Neural progenitor cell (in vitro differentiated cells): ENCODE measurements around the gene ICE1. TPM values are rescaled to one million over a fixed set of nuclear protein-coding genes. Genes with fewer than 3 reads are reported as not detected.
"Not testable (repeated sequence)": the region's sequence is repeated elsewhere in the genome, so short reads cannot be mapped to it uniquely, and the experiment has no call there.

Experiments used
- DNase-seq: peaks from one replicate; pipeline ENCODE4 v3.0.0-alpha.2; 2016; ENCODE audit warnings: low spot score
- H2AFZ ChIP-seq: fragments of 200-600 bp; sonication (generic); replicated peaks from 2 replicates; pipeline ENCODE4 v1.6.1; 2016; ENCODE audit warnings: antibody characterized with exemption
- H3F3A ChIP-seq: fragments of 200-600 bp; sonication (generic); 2 replicates; pipeline ENCODE4 v1.6.1; 2016; ENCODE audit warnings: antibody characterized with exemption, low read depth
- H3K27ac ChIP-seq: fragments of 200-600 bp; sonication (generic); 2 replicates; pipeline ENCODE4 v1.5.1; 2016; ENCODE audit warnings: mild to moderate bottlenecking
- H3K27me3 ChIP-seq: fragments of 200-600 bp; sonication (generic); 2 replicates; pipeline ENCODE4 v1.6.1; 2016; ENCODE audit warnings: mild to moderate bottlenecking, moderate library complexity
- H3K36me3 ChIP-seq: fragments of 200-600 bp; sonication (generic); 2 replicates; pipeline ENCODE4 v1.5.1; 2016
- H3K4me1 ChIP-seq: fragments of 200-600 bp; sonication (generic); 2 replicates; pipeline ENCODE4 v1.6.1; 2016; ENCODE audit warnings: mixed run types
- H3K4me2 ChIP-seq: fragments of 200-600 bp; sonication (generic); 2 replicates; pipeline ENCODE4 v1.6.1; 2016
- H3K4me3 ChIP-seq: fragments of 200-600 bp; sonication (generic); 2 replicates; pipeline ENCODE4 v1.5.1; 2016
- H3K79me2 ChIP-seq: fragments of 200-600 bp; sonication (generic); 2 replicates; pipeline ENCODE4 v1.6.1; 2016; ENCODE audit warnings: low read depth
- H3K9ac ChIP-seq: fragments of 200-600 bp; sonication (generic); 2 replicates; pipeline ENCODE4 v1.6.1; 2016
- H3K9me3 ChIP-seq: fragments of 200-600 bp; sonication (generic); 2 replicates; pipeline ENCODE4 v1.5.1; 2016; ENCODE audit warnings: low read depth
- H4K20me1 ChIP-seq: fragments of 200-600 bp; sonication (generic); 2 replicates; pipeline ENCODE4 v1.6.1; 2016; ENCODE audit warnings: low read depth
- H3K27ac Mint-ChIP-seq: 3 replicates; pipeline ENCODE4 v1.8.0; 2021; ENCODE audit warnings: mixed read lengths
- H3K27me3 Mint-ChIP-seq: 2 replicates; pipeline ENCODE4 v1.8.0; 2022; ENCODE audit warnings: low read depth, mild to moderate bottlenecking, inconsistent platforms, moderate library complexity, mixed read lengths; ENCODE audit not compliant: insufficient read depth
- H3K36me3 Mint-ChIP-seq: 3 replicates; pipeline ENCODE4 v1.8.0; 2021; ENCODE audit warnings: mixed read lengths
- H3K4me1 Mint-ChIP-seq: 3 replicates; pipeline ENCODE4 v1.8.0; 2021; ENCODE audit warnings: mixed read lengths
- H3K4me3 Mint-ChIP-seq: 3 replicates; pipeline ENCODE4 v1.8.0; 2021; ENCODE audit warnings: mild to moderate bottlenecking, moderate library complexity, mixed read lengths
- H3K9me3 Mint-ChIP-seq: 3 replicates; pipeline ENCODE4 v1.8.0; 2020; ENCODE audit warnings: mixed read lengths
- EZH2 ChIP-seq: fragments of 200-600 bp; sonication (generic); IDR thresholded peaks from 2 replicates; pipeline ENCODE4 v1.6.1; 2017; ENCODE audit warnings: antibody characterized with exemption, mild to moderate bottlenecking, moderate library complexity
- EZH2phosphoT487 ChIP-seq: fragments of 200-600 bp; sonication (generic); IDR thresholded peaks from 2 replicates; pipeline ENCODE4 v1.6.1; 2017; ENCODE audit warnings: antibody characterized with exemption
- total RNA-seq: library from RNA; depleted of rRNA; stranded (reverse); fragments of >200 nt; gene quantifications from 2 replicates; pipeline ENCODE4 v1.2.3, GENCODE V29; 2015; ENCODE audit warnings: low replicate concordance
- TF ChIP-seq, protein P1 (sequence below): fragments of 200-600 bp; sonication (generic); IDR thresholded peaks from 2 replicates; pipeline ENCODE4 v1.5.1; 2017; ENCODE audit warnings: antibody characterized with exemption, mild to moderate bottlenecking

ICE1 gene
- total RNA-seq, 1 donor from 2014 or later: 47.6 TPM

DNA sequence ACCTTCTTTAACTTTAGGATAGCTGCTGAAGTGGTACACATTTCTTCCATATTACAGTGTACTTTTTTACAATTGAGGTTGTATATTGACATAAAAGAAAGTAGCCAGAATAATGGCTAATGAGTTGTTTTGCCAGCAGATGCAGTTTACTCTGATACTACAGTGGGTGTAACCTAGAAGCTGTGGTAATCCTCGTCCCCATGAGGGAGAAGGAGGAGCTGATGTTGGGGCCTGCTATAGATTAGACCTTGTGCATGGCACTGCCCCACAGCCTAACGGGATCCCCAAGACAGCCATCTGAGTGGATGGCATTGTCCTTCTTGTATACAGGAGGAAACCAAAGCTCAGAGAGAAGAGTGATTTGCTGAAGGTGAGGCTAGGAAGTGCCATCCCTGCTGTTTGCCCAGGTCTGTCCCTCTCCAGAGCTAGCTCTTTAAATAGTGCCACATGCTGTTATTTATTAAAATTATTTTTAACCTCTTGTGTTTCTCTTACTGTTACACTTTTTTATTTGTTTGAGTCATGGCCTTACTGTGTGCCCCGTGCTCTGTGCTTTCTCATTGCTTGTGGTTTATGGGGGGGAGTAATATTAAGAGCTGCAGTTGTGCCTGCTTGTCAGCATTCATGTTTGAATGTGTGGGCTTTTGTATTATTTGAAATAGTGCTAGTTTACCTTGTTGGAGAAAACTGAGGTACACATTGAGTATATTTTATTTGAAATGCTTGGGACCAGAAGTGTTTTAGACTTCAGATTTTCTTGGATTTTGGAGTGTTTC is 65.3 kb downstream of the ICE1 start:
- H3K36me3 Mint-ChIP-seq: peaks cover 2% of the 10 kb centered on the region
- H3K79me2 ChIP-seq: no peaks in the 10 kb centered on the region
- H2AFZ ChIP-seq: no peak overlapping the region
- no peak overlapping the region for H3K27ac Mint-ChIP-seq
- H3K27ac ChIP-seq: no peak overlapping the region
- H3K4me3 Mint-ChIP-seq: no peak overlapping the region
- no peak overlapping the region for H3K9ac ChIP-seq
- H3K27me3 ChIP-seq: no peaks in the 10 kb centered on the region
- H3K36me3 ChIP-seq: no peaks in the 10 kb centered on the region
- H3K9me3 Mint-ChIP-seq: no peaks in the 10 kb centered on the region
- TF ChIP-seq EZH2 (no peak), EZH2phosphoT487 (no peak)
- TF ChIP-seq, protein P1, sequence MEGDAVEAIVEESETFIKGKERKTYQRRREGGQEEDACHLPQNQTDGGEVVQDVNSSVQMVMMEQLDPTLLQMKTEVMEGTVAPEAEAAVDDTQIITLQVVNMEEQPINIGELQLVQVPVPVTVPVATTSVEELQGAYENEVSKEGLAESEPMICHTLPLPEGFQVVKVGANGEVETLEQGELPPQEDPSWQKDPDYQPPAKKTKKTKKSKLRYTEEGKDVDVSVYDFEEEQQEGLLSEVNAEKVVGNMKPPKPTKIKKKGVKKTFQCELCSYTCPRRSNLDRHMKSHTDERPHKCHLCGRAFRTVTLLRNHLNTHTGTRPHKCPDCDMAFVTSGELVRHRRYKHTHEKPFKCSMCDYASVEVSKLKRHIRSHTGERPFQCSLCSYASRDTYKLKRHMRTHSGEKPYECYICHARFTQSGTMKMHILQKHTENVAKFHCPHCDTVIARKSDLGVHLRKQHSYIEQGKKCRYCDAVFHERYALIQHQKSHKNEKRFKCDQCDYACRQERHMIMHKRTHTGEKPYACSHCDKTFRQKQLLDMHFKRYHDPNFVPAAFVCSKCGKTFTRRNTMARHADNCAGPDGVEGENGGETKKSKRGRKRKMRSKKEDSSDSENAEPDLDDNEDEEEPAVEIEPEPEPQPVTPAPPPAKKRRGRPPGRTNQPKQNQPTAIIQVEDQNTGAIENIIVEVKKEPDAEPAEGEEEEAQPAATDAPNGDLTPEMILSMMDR: no peak
- H3K27me3 Mint-ChIP-seq: peaks cover 4% of the 10 kb centered on the region
- H3K4me2 ChIP-seq: no peak overlapping the region
- DNase-seq: no peak
- H3K4me1 Mint-ChIP-seq: peaks cover 3% of the 10 kb centered on the region
- H3K4me1 ChIP-seq: no peaks in the 10 kb centered on the region
- no peaks in the 10 kb centered on the region for H4K20me1 ChIP-seq
- H3K9me3 ChIP-seq: no peaks in the 10 kb centered on the region
- H3F3A ChIP-seq: no peaks in the 10 kb centered on the region
- no peak overlapping the region for H3K4me3 ChIP-seq

DNA sequence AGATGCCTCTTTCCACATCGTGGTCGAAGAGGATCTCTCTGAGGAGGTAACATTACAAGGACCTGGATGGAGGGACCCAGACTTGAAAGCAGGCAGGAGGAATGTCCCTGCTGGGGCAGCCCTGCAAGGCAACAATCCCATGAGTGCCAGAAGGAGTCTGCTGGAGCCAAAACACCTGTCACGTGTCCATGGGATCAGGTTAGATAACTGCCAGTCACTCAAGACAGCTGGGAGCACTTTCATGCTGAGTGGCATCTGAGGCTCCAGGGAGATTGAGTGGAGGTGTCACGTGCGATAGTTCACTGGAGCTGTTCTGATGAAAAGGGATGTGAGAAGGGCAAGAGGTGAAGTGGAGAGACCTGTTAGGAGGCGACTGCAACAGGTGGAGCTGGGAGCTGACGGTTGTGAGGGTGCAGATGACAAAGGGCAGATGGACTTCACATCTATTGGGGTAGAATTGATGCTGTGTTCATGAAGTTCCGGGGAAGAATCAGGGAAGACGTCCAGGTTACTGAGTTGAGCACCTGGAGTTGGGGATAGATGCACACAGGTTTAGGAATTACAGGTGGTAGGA is 68.4 kb downstream of the ICE1 start:
- H3K4me3 Mint-ChIP-seq: no peak overlapping the region
- H3K4me1 Mint-ChIP-seq: peaks cover 10% of the 10 kb centered on the region
- Histone ChIP-seq H2AFZ (no peak overlapping the region), H3K9ac (no peak overlapping the region), H3K9me3 (no peaks in the 10 kb centered on the region), H3K27me3 (peaks cover 25% of the 10 kb centered on the region), H3K27ac (no peak overlapping the region), H3K4me3 (no peak overlapping the region), H3K4me1 (no peaks in the 10 kb centered on the region), H3F3A (peaks cover 1% of the 10 kb centered on the region), H4K20me1 (peaks cover 8% of the 10 kb centered on the region), H3K4me2 (no peak overlapping the region), H3K79me2 (no peaks in the 10 kb centered on the region), H3K36me3 (no peaks in the 10 kb centered on the region)
- H3K9me3 Mint-ChIP-seq: no peaks in the 10 kb centered on the region
- H3K27me3 Mint-ChIP-seq: peaks cover 4% of the 10 kb centered on the region
- TF ChIP-seq EZH2phosphoT487 (no peak), EZH2 (no peak)
- TF ChIP-seq, protein P1: no peak
- no peak for DNase-seq
- no peak overlapping the region for H3K27ac Mint-ChIP-seq
- H3K36me3 Mint-ChIP-seq: peaks cover 2% of the 10 kb centered on the region

DNA sequence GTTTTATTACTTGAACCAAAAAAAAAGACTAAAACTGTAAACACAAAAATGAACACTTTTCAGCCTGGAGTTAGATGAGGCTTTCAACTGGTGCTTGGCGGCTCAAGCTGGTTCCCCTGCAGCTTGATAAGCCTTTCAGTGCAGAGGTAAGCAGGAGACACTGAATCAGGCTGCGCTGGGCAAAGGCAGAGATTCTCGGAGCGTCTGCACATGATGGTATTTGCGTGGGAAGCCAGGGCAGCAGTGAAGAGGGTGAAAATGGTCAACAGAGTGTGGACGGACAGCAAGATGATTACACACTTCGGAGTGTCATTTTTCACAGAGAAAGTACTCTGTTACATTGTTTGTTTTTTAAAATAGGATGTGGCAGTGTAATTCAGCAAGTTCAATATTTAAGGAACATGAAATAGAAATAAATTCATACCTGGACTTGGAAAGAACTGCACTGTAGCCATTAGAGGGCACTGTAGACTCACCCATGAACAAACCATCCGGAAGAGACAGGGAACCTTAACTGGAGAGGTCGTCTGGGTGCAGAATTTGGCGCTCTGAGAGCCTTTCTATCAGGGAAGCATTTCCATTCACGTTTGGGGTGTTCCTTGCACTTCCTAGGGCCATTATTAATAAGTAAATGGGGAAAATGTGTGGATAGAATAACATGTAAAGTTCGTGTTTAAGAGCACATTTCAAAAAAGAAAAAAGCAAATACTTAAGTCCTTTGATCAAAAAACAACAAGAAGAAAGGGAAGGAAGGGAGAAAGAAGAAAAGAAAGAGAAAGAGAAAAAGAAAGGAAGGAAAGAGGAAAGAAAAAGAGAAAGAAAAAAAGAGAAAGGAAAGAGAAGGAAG is 69.8 kb downstream of the ICE1 start:
- TF ChIP-seq EZH2phosphoT487 (no peak), EZH2 (no peak)
- TF ChIP-seq, protein P1: peak; percentile 89
- no peak overlapping the region for H3K4me3 ChIP-seq
- H3K36me3 ChIP-seq: no peaks in the 10 kb centered on the region
- H3K27me3 ChIP-seq: peaks cover 39% of the 10 kb centered on the region
- H3K9me3 ChIP-seq: no peaks in the 10 kb centered on the region
- Mint-ChIP-seq H3K36me3 (peaks cover 2% of the 10 kb centered on the region), H3K4me3 (no peak overlapping the region), H3K4me1 (peaks cover 16% of the 10 kb centered on the region), H3K9me3 (no peaks in the 10 kb centered on the region), H3K27me3 (peaks cover 10% of the 10 kb centered on the region), H3K27ac (no peak overlapping the region)
- no peaks in the 10 kb centered on the region for H3K79me2 ChIP-seq
- no peak overlapping the region for H2AFZ ChIP-seq
- H3K4me2 ChIP-seq: no peak overlapping the region
- H4K20me1 ChIP-seq: peaks cover 8% of the 10 kb centered on the region
- peaks cover 8% of the 10 kb centered on the region for H3F3A ChIP-seq
- peak; percentile 69 for DNase-seq
- no peak overlapping the region for H3K9ac ChIP-seq
- H3K27ac ChIP-seq: no peak overlapping the region
- H3K4me1 ChIP-seq: no peaks in the 10 kb centered on the region

GRCh38 chr5:5492934-5493271 is 70.4 kb downstream of the ICE1 start:
- H3K4me2 ChIP-seq, H3K9me3 Mint-ChIP-seq, H3K36me3 Mint-ChIP-seq, H3K79me2 ChIP-seq, H3K4me3 ChIP-seq, H3K4me3 Mint-ChIP-seq, H3K27ac Mint-ChIP-seq, H4K20me1 ChIP-seq, H3K27ac ChIP-seq, H2AFZ ChIP-seq, DNase-seq, H3K9me3 ChIP-seq, H3K36me3 ChIP-seq, H3K9ac ChIP-seq, H3F3A ChIP-seq, H3K4me1 ChIP-seq: not testable (repeated sequence)
- peaks cover 20% of the 10 kb centered on the region for H3K4me1 Mint-ChIP-seq
- peaks cover 42% of the 10 kb centered on the region for H3K27me3 ChIP-seq
- peaks cover 13% of the 10 kb centered on the region for H3K27me3 Mint-ChIP-seq
